ENCODE measurements around the gene SOBP.

Gene SOBP

GRCh38 chr6:107697682-107698081, 207.8 kb downstream of the SOBP start:
- DNase-seq, result no peak

DNA sequence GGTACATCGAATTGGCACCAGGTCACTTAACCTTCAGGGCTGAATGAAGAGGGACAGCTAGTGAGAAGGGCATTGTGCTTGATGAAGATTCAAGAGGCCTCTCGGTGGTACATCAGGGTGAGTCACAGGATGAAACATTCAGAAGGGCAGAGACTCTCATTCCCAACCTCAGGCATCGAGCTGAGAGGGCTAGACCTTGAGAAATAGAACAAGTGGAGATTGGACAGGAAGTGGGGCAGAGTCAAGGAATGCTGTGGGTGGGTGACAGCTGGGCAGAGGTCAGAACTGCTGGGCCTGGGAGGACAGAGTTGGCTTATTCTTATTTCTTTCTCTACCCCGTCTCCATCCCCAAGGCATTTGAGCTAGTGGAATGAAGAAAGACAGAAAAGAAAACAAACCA, 208.2 kb downstream of the SOBP start:
- no peak for DNase-seq

DNA sequence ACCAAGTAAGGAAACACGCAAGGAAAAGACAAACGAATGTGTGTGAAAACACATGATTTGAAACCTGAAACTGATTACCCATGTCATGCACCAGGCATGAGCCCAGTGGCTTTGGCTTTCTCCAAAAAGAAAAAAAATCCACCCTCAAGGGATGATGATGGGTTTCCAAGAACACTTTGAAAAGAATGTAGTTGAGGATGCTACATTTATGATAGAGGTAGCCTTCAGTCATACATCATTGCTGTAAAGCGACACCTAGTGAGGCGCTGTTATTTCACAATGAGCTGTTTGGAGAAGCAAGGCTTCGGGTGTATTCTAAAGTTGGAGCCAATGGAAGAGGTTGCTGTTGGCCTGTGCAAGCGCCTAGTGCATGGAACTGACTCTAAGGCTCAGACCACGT, 209.3 kb downstream of the SOBP start:
- DNase-seq, result no peak

- no peak for DNase-seq
Observed at GRCh38 chr6:107699697-107700325, 209.9 kb downstream of the SOBP start.

- no peak for DNase-seq
Observed at GRCh38 chr6:107703606-107704005, 213.7 kb downstream of the SOBP start.

DNA sequence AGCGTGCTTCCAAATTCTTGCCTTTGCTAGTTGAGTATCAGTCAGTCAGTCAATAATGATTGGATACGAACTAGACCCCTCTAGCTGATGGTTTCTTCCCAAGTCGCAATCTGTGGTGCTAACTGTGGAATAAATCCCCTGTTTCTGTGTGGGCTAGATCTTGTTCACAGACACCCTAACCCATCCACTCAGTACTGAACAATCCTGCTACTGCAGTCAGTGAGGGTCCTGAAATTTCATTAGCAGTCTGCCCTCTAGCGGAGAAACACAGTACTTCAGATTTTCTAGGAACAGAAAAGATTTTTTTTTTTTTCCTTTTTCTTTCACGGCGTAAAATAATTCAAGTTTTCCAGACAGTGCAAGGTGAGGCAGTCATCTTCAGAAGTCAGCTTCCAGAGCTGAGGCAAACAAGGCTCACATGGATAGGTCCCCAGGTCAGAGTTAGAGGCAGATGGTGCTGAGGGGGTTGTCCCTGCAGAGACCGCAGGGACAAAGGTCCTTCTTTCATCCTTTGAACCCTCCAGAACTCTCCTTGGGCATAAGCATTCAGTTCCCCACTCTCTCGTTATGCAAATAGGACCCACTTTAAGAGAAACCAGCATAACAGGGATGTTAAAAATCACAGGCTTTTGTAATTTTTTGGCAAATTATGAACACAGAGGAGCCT, 214.6 kb downstream of the SOBP start:
- DNase-seq, result no peak

DNA sequence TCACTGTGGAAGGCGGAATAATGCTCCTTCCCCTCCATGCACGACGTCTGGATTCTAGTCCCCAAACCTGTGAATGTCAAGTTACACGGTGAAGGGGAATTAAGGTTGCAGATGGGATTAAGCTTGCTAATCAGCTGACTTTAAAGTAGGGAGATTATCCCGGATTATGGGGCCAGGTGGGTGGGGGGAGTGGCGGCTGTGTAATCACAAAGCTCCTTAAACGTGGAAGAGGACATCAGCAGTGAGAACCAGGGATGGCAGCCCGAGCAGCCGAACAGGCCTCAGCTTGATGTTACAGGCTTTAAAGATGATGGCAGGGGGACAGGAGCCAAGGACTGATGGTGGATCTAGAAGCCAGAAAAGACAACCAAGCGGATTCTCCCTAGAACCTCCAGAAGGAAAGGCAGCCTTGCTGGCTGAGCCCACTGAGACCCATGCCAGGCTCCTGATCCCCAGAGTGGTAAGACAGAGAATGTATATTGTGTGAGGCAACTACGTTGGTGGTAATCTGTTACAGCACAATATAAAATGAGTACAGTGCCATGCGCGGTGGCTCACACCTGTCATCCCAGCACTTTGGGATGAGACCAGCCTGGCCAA, 216.7 kb downstream of the SOBP start:
- no peak for DNase-seq

- DNase-seq, result no peak
Observed at GRCh38 chr6:107707346-107708275, 217.7 kb downstream of the SOBP start.

DNA sequence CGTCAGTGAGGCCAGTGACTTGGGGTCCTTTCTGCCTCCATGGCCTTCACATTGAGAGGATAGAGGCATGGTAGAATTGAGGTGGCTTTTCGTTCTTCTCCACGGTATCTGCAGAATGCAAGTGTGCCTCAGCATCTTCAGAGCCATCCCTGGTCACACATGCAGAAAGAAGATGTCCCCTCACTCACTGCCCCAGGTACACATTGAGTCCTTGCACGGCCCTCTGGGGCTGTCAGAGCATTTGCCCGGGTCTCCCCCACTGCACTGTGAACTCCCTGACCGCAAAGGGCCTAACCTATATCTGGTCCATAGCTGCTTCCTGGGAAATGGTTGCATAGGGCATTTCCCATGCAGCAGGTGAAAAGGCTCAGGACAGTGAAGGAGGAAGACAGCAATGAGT, 218.5 kb downstream of the SOBP start:
- DNase-seq, result no peak

- DNase-seq, result no peak
Observed at GRCh38 chr6:107709341-107709740, 219.4 kb downstream of the SOBP start.
